T-helper 9 cell (primary cell): ENCODE data around the gene SEC24B.

Source experiments
- DNase-seq: peaks from one replicate; pipeline ENCODE4 v3.0.0-alpha.2; 2020

Gene SEC24B

DNA sequence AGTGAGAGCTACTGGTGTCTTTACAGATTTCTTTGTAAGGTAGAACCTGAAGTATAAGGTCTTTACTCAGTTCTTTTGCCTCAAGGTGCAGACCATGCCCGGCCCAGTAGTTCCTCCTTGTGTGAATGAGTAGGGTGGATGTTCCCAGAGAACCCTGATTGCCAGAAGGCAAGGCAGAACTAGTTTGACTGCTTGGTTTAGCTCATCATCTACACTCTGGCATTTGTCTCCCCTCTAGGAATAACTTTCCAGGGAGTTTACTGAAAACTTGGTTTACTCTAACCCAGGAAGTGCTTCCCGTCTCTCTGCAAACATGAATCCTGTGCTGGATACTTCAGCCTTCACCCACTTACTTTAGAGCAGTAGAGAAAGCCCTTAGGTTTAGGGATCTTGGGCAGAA lies 155.5 kb downstream of the SEC24B start:
- no peak for DNase-seq

DNA sequence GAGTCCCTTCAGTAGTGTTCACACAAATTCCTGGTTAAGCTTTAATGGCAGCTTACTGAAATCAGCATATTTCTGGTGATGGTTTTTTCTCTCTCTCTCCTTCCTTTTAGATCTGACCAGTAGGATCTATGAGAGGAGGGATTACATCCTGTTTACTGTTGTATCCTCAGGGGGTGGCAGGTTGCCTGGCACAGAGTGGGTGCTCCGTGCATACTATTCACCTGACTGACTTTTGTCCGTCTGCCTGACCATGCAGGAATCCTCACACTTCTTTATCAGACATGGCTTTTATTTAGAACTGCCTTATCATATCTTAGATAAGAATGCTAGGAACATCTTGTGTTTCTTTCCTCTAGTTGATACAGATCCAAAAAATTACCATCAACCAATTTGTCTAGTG lies 156.0 kb downstream of the SEC24B start:
- no peak for DNase-seq
